RPMI7951 (cell line): ENCODE results near the gene OSCAR. TPM values are rescaled to one million over a fixed set of nuclear protein-coding genes. Genes with fewer than 3 reads are reported as not detected.
A peak's percentile ranks its signal among the peaks of the same experiment; 100 is the strongest.
"Not testable (repeated sequence)": the region's sequence is repeated elsewhere in the genome, so short reads cannot be mapped to it uniquely, and the experiment has no call there.

ENCODE experiments used
- DNase-seq: peaks from one replicate; pipeline ENCODE4 v3.0.0-alpha.2; 2012; ENCODE audit warnings: low read depth
- total RNA-seq: library from RNA; depleted of rRNA; stranded (reverse); fragments of >200 nt; shearing (Covaris generic); gene quantifications from 2 replicates; pipeline ENCODE4 v1.2.3, GENCODE V29; 2014

Gene OSCAR
- total RNA-seq, 1 experiment from 2014 or later = 0.12 TPM

DNA sequence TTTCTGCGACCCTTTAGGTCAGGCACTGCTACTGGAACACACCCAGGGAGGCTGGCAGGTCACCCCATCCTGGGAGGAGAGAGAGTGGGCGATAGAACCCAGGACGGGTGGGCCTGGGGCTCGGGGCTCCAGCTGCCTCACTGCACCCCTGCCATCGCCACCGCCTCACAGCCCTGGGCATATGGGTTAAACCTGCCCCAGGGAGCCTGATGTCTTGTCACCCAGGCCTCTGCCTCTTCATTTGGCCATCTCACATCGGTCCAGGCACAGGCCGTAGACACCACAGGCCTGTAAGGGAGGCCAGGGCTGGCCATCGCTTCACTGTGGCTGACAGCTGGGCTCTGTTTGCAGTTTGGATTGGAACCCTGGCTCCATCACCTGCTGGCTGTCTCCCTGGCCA lies 25.1 kb upstream of the OSCAR start:
- DNase-seq = no peak

DNA sequence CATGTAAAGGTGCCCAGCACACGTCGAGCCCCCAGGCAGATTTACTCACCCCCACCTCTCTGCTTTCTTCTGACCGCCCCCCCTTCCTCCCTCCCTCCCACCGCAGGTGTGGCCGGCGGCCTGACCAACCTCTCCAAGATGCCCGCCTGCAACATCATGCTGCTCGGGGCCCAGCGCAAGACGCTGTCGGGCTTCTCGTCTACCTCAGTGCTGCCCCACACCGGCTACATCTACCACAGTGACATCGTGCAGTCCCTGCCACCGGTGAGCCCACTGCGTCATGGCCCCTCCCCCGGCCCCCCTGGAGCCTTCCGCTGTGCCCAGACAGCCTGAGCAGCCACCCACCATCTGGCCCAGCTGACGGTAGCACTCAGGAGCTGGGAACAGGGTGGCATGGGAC lies 23.8 kb upstream of the OSCAR start:
- DNase-seq = no peak

DNA sequence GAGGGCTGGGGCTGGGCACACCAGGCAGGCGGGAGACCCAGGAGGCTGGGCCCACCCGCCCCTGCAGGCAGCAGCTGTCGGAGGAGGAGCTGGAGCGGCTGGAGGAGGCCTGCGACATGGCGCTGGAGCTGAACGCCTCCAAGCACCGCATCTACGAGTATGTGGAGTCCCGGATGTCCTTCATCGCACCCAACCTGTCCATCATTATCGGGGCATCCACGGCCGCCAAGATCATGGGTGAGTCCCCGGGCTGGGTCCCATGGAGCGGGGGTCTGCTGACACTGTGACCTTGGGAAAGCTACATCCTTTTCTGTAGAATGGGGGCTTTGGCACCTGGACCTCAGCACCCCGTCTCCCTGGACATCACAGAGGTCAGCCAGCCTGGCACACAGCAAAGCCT lies 23.1 kb upstream of the OSCAR start:
- no peak for DNase-seq

DNA sequence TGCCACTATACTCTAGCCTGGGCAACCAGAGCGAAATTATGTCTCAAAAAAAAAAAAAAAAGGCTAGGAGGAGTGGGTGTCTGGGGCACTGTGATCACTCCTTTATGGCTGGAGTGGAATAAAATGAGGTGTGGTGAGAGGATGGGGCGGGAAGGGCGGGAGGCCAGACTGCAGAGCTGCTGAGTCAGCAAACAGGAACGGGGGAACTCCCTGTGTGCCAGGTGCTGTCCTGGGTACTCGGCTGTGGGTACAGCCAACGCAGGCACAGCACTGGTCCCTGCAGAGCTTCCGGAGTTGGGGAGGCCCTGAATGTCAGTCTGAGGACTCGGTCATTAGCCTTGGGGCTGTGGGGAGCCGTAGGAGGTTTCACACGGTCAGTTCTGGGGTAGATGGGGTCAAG lies 20.7 kb upstream of the OSCAR start:
- no peak for DNase-seq

DNA sequence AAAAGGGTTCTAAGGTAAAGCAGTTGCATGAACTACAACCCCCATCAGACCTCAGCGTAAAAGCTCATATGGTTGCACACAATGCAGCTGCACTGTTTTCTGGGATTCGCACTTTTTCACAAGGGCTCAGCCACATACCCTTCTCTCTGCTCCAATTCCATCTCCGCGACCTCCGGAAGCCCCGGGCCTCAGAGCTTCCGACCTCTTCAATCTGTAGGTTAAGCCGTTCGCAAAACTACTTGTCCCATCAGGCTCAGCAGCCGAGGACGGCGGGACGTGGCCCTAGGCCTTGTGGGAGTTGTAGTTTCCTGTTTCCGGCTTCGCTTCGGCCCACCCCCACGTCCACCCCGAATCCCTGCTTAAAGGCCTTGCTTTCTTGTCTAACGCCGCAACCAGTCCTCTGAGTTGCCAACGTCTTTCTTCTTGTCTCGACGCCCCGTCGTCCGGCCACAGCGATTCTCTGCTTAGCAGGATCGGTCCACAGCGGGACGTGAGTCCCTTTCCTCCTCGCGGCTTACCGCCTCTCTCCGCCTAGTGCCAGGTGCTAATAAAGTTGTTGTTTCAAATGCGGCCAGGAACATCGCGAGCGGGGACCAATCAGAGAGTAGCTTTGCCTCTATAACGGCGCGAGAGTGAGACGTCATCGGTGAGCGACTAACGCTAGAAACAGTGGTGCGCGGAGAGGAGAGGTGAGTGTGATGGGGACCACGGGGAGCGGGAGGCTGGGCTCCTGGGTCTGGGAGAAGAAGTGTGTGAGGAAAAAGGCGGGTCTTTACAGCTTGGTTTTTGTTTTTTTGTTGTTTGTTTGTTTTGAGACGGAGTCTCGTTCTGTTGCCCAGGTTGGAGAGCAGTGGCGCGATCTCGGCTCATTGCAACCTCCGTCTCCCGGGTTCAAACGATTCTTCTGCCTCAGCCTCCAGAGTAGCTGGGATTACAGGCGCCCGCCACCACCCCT lies 14.8 kb upstream of the OSCAR start, which contains the start of the genes PRPF31 and TFPT:
Gene PRPF31, plus strand, starts transcription at position 646 of the 955 bp plus-strand sequence. CDS start 2,525 bp downstream, outside the sequence.
Gene TFPT, minus strand, starts transcription at position 549 of the 955 bp plus-strand sequence. Its CDS starts 388 bp downstream, at position 161.
- DNase-seq = peak; percentile 99

DNA sequence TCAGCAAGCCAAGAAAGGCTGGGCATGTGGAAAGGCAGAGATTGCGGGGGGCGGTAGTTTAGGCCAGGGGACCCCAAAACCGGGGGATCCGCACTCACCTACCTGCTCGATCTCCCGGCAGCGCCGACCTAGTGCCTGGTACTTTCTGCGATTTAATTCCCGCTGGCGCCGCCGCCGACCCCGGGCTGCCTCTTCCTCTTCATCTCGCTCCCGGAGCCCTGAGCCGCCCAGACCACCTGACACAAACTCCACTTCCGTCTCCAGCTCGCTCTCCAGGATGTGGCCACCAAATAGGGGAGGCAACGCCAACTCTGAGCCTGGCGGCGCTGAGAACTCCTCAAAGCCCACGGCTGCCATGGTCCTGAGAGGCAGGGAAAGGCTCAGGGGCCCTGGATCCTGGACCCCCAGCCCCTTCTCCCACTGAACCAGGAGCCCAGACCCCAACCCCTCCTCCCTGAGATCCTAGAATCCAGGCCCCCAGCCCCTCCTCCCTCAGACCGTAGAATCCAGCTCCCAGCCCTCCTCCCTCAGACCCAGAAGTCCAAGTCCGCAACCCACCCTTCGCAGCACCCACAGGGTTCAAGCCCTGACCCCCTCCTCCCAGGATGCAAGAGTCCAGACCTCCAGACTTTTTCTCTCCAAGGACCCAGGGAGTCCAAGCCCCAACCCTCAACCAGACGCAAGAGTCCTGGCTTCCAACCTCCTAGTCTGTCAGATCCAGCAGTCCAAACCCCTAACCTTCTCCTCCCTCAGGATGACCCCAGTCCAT lies 13.9 kb upstream of the OSCAR start:
- peak; percentile 67 for DNase-seq

DNA sequence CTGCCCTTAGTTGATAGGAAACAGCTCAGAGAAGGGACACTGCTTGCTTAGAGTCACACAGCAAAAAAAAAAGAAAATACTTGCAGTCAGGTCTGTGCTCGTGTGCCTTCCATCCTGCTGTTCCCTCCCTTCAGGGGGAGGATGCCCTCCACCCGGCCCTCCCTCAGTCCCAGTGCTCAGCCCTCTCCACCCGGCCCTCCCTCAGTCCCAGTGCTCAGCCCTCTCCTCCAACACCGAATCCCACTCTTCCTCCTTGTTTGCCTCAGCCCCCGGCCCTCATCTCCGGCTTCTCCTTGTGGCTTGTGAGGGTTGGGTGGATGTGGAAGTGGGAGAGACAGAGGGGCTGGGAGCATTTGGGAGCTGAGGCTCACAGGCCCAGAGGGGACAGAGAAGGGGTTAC lies 9.0 kb upstream of the OSCAR start:
- DNase-seq = no peak

DNA sequence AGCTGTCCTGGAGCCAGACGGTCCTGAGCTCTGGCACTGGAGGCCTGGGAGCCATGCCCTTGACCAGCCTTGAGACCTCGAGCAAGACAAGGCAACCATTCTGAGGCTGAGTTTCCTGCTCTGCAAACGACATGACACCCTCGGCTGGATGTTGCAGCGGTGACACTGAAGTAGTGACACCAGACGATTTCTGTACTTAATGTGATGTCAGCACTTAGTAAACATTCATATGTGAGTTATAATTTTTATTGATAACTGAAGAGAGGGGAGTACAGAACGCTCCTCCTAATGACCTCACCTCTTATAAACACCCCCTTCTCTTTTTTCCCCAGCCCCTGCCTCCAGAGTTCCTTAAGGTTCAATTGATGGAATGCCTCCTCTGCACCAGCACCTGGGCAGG lies 7.9 kb upstream of the OSCAR start:
- no peak for DNase-seq

DNA sequence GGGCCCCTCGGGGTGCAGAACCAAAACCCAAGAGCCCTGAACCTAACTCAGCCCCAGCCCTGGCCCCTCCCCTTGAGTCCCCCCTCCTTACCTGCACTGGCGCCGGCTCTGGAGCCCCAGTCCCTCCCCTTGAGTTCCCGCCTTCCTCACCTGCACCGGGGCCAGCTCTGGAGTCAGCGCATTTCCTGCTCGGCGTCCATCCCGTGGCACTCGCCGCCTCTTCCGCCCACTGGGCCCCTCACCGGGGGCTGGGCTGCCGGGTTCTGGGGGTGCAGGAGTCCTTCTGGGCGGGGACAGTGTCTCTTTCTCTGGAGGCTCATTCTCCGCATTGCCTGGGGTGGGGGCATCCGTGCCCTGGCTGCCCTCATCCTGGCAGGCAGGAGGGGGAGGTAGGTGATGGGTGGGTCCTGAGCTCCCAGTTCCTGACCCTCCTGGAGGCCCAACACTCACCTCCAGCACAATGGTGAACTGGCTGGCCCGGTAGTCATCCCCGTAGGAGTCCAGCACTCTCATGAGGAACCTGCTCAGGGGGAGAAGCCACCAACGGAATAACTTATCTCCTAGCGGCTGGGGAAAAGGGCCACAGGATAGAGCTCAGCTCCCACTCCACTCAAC lies 7.4 kb upstream of the OSCAR start:
- no peak for DNase-seq

DNA sequence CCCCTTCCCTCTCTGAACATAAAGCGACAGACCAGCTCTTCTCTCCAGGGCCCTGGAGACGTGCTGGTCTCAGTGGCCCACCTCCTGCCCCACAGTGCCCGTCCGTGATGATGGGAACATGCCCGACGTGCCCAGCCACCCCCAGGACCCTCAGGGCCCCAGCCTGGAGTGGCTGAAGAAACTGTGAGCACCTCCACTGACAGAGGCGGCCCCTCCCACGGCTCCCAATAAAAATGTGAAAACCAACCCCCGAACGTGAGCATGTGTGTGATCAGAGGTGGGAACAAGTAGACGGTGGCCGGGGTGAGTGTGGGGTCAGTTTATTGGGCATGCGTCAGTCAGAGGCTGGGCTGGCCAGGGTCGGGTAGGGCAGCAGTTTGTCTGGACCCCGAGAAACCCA lies 6.1 kb upstream of the OSCAR start:
- DNase-seq = no peak

DNA sequence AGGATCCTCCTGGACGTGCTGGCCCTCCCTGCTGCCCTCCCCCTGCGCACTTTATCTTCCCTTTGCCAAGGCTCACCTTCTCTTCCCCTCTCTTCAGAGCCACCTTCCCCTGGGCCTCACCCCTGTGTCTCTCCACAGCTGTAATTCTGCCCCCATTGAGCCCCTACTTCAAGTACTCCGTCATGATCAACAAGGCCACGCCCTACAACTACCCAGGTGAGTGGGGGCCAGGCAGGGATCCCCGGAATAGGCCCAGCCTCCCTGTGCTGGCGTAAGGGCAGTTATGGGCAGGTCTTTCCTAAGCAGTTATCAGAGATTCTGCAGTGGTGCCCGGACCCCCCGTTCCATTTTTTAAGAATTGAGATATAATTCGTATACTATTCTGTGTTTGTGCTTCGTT lies 5.2 kb upstream of the OSCAR start:
- DNase-seq = no peak

DNA sequence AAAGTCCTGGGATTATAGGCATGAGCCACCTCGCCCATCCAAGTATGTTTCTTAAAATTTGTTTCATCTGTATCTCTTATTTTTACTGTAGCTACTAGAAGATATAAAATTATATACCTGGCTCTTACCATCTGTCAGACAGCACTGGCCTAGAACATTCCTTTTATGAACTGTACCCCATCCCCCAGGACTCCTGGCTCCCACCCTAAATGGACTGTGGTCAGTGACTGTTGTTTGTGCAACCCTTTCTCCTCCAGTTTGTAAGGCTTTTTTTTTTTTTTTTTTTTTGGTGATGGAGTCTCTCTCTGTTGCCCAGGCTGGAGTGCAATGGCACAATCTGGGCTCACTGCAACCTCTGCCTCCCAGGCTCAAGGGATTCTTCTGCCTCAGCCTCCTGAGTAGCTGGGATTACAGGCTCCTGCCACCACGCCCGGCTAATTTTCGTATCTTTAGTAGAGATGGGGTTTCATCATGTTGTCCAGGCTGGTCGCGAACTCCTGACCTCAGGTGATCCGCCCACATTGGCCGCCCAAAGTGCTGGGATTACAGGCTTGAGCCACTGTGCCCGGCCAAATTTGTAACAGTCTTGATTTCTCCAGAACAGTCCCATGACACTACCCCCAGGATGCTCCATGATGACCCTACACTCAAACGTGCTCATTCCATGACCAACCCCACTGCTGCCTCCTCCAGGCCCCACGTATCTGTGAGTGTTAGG lies 4.6 kb upstream of the OSCAR start:
- DNase-seq = no peak

DNA sequence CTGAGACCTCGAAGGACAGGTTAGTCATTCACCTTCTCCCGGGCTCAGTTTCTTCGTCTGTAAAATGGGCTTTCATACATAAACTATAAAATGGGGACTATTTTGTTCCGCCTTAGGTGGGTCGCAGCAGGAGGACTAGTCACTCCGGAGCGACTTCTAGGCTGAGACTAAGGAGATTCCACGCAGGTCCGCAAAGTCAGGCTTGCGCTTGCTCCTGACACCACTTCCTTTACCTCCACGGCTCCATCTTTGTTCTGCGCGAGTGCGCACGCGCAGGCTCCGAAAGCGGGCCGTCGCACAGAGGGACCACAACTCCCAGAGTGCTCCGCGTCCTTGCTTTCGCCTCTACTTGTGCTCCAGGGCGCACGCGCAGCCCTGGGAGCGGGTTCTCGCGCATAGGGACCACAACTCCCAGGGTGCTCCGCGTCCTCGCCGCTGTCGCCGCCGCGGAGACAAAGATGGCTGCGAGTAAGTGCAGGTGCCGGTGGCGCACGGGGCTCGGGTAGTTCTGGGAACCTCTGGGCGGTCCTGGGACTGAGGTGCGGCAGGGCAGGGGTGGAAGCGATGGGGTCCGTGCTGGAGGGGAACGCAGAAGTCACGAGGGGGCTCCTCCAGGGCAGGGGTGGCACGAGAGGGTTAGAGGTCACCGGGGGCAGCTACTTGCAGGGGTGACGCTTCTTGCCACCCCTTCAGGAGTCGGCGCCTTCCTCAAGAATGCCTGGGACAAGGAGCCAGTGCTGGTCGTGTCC lies 2.0 kb upstream of the OSCAR start, which contains the start of gene NDUFA3:
Gene NDUFA3, plus strand, starts transcription at position 435 of the 749 bp plus-strand sequence. Its CDS starts 24 bp downstream, at position 459.
- DNase-seq = peak; percentile 98

DNA sequence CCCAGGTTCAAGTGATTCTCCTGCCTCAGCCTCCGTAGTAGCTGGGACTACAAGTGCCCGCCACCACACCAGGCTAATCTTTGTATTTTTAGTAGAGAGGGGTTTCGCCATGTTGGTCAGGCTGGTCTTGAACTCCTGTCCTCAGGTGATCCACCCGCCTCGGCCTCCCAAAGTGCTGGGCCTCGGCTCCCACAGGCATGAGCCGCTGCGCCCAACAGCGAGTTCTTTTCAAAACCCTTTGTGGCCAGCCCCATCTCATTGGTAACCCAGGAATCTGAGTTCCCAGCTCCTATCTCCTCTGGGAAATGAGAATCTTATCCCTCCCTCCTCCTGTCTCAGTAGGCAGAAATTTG lies 724 bp downstream of the OSCAR start:
- DNase-seq = not testable (repeated sequence)

DNA sequence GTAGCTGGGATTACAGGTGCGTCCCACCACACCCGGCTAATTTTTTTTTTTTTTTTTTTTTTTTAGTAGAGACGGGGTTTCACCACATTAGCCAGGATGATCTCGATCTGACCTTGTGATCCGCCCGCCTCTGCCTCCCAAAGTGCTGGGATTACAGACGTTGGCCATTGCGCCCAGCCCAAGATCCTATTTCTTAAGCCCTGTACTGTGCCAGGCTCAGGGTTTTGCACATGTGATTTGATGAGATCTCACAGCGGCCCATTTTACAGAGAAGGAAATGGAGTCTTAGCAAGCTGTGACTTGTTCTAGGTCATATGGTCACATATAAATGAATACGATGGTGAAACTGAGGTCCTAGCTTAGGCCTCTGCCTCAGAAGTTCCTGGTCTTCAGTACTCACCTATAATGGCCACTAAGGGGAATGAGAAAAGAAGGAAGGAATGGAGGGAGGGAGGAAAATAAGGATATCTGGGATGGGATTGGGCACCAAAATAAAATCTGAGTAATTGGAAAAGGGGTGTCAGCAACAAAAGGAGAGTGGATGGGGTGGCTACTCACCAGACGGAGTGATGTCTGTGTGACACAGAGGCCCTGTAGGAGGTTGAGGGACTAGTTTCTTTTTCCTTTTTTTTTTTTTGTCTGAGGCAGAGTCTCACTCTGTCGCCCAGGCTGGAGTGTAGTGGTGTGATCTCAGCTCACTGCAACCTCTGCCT lies 1.3 kb downstream of the OSCAR start:
- no peak for DNase-seq

DNA sequence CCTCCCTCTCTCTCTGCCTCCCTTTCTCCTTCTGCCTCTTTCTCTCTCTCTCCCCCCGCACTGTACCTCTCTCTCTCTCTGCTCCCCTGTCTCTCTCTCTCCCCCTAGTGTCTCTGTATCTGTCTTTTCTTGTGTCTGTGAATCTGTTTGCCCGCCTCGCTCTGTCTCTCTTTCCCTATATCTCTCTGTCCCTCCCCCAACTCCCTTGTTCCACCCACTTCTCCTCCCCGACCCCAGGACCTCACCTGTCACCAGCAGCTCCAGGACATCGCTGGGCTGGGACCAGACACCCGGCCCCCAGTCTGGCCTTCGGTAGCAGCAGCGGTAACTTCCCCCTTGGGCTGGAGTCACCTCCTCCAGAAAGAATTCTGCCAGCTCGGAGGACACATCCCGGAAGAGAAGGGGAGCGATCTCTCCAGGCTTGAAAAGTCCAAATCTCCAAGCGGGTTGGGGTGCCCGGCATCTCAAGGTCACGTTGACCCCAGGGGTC lies 3.9 kb downstream of the OSCAR start:
- DNase-seq = peak; percentile 64

DNA sequence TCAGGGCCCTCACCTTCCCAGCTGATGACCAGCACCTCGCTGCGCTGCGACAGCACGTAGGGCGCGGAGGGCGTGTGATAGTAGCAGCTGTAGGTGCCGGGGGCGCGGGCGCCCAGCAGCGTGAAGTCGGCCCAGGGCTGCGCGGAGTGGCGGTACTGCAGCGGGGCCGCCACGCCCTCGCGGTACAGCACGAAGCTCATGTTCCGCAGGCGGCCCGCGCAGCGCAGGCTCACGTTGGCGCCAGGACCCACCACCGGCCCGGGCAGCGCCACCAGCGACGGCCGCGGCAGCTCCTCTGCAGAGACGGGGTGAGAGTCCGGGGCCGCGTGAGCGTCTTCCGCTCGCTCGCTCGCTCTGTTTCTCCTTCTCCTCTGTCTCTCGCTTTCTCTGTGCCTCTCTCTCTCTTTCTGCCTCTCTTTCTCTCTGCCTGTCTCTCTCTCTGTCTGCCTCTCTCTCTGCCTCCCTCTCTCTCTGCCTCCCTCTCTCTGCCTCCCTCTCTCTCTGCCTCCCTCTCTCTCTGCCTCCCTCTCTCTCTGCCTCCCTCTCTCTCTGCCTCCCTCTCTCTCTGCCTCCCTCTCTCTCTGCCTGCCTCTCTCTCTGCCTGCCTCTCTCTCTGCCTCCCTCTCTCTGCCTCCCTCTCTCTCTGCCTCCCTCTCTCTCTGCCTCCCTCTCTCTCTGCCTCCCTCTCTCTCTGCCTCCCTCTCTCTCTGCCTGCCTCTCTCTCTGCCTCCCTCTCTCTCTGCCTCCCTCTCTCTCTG lies 4.6 kb downstream of the OSCAR start:
- DNase-seq = peak; percentile 65

DNA sequence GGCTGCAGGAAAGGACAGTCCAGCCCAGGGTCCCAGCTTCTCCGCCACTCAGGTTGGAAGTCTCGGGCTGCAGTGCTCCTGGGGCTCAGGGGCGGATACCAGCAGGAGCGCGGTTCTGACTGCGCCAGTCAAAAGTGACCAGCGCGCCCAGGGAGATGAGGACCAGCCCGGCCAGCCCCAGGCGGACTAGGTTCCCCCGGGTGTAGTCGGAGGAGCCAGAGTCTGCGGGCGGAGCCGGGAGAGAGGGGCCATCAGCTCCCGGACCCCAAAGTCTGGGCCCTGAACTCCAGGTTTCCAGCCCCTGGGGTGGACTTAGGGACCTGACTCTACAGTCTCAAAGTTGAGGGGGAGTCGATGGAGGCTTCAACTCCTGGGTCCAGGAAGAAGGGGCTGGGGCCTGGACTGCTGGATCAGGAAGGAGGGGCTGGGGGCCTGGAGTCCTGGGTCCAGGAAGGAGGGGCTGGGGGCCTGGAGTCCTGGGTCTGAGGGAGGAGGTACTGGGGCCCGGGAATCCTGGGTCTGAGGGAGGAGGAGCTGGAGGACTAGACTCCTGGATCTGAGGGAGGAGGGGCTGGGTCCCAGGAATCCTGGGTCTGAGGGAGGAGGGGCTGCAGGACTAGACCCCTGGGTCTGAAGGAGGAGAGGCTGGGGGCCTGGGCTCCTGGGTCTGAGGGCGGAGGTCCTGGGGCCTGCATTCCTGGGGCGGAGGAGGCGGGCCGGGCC lies 5.3 kb downstream of the OSCAR start:
- no peak for DNase-seq
